Gastroesophageal sphincter (tissue), 3 donors: ENCODE data around the gene CEP19.

Source experiments
- EP300 ChIP-seq: sonication (generic); formaldehyde crosslinking; IDR thresholded peaks from one replicate; pipeline ENCODE4 v1.6.1; 2017; ENCODE audit warnings: antibody characterized with exemption, mild to moderate bottlenecking
- POLR2A ChIP-seq, 2 donors: fragments of 450-650 bp; IDR thresholded peaks; one replicate each; pipeline ENCODE4 v1.6.1; 2017; ENCODE audit warnings: antibody characterized with exemption in 2 of 2, mild to moderate bottlenecking in 2 of 2, moderate library complexity in 1 of 2
- POLR2AphosphoS5 ChIP-seq: sonication (generic); formaldehyde crosslinking; IDR thresholded peaks from one replicate; pipeline ENCODE4 v1.6.1; 2017; ENCODE audit warnings: antibody characterized with exemption
- TF ChIP-seq, protein P1 (sequence below), 4 experiments: fragments of 200-600 bp in 2 of 4; fragments of 450-650 bp in 2 of 4; sonication (generic) in 1 of 4; IDR thresholded peaks; one replicate each; pipeline ENCODE4 v1.5.1; 2017 to 2019; ENCODE audit warnings: antibody characterized with exemption in 4 of 4, mild to moderate bottlenecking in 2 of 4, moderate library complexity in 2 of 4

DNA sequence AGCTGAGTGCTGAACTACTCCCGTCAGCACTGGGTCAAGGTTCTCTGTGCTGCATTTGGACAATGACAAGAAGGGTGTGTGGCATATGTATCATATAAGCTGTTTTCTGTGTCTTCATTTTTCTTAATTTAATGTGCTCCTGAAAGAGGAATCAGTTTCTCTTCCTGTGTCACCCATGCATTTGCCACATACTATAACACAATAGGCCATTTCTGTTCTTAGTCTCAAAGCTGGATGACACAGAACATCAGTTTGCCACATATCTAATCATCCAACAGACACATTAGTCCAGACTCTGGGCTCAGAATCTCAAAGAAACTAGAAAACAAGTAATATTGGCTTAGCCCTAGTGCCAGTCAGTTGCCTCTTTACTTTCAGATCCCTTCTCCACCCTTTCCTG lies 34.1 kb downstream of the CEP19 start:
- TF ChIP-seq, protein P1, sequence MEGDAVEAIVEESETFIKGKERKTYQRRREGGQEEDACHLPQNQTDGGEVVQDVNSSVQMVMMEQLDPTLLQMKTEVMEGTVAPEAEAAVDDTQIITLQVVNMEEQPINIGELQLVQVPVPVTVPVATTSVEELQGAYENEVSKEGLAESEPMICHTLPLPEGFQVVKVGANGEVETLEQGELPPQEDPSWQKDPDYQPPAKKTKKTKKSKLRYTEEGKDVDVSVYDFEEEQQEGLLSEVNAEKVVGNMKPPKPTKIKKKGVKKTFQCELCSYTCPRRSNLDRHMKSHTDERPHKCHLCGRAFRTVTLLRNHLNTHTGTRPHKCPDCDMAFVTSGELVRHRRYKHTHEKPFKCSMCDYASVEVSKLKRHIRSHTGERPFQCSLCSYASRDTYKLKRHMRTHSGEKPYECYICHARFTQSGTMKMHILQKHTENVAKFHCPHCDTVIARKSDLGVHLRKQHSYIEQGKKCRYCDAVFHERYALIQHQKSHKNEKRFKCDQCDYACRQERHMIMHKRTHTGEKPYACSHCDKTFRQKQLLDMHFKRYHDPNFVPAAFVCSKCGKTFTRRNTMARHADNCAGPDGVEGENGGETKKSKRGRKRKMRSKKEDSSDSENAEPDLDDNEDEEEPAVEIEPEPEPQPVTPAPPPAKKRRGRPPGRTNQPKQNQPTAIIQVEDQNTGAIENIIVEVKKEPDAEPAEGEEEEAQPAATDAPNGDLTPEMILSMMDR (IDR thresholded peaks at IDR 0.05), result no peak
- no peak for TF ChIP-seq POLR2A (IDR thresholded peaks at IDR 0.05)
- TF ChIP-seq EP300, result no peak
- TF ChIP-seq POLR2AphosphoS5, result no peak
